HG03342 (cell line): Measurements from ENCODE around the gene ACSL5.

ENCODE experiments used
- ATAC-seq: cut with Tn5 transposase; IDR thresholded peaks from one replicate; pipeline ENCODE4 v1.9.1; 2021; ENCODE audit warnings: mild to moderate bottlenecking, moderate library complexity; ENCODE audit not compliant: unreplicated experiment

Gene ACSL5, protein sequence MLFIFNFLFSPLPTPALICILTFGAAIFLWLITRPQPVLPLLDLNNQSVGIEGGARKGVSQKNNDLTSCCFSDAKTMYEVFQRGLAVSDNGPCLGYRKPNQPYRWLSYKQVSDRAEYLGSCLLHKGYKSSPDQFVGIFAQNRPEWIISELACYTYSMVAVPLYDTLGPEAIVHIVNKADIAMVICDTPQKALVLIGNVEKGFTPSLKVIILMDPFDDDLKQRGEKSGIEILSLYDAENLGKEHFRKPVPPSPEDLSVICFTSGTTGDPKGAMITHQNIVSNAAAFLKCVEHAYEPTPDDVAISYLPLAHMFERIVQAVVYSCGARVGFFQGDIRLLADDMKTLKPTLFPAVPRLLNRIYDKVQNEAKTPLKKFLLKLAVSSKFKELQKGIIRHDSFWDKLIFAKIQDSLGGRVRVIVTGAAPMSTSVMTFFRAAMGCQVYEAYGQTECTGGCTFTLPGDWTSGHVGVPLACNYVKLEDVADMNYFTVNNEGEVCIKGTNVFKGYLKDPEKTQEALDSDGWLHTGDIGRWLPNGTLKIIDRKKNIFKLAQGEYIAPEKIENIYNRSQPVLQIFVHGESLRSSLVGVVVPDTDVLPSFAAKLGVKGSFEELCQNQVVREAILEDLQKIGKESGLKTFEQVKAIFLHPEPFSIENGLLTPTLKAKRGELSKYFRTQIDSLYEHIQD

DNA sequence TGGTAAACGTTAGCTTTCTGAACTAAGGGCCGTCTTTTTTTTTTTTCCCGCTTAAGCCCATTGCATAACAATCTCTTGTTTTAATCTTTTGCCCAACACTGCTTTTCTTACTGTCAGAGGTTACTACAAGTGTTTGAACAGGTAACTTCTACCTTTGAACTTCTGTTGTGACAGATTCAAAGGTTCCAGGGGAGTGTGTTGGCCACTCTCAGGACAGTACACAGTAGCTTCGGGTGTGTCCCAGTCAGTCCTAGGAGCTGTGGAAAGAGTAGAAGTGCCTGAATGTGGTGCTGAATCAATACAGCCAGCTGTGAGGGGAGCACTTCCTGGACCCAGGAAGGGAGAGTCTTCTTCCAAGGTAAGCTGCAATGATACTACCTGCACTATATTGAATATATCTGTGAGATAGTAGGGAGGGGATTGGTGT, at the start of gene ACSL5:
ACSL5 (plus strand) TSS at position 205 of the 427 bp plus-strand sequence. CDS start 20,831 bp downstream, outside the sequence.
- no peak for ATAC-seq

DNA sequence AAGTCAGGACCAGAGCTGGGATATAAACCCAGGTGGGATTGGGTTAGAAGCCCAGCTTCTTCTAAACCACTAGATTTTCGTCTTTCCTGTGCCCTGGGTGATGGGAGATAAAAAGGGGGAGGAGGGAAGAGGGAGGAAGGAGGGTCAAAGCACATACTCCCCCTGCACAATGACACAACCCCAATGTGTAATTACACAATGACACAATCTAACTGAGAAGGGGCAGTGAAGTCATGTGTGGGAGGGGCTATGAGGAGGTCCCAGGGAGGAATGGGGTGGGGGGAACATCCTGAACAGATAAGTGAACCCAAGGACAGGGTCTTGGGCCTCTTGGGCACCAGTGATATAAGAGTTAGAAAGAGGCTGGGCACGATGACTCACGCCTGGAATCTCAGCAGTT, 46.2 kb upstream of the ACSL5 start:
- no peak for ATAC-seq

DNA sequence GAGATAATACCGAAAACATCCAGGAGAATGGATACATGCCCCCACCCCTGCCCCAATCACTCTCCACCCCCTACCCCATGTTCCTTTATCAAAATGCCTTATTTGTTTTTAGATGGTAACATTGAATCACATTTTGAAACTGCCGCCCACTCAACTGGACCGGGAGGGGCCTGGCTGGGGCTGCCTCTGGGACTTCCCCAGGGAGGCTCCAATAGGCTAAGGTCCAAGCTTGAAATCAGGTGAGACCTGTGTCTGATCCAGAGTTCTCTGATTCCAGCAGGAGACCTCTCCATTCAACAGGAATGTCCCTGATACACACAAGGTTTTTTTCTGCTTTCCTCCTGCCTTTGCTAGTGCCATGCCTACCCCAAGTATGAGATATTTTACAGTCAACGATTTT, 43.8 kb upstream of the ACSL5 start:
- no peak for ATAC-seq

DNA sequence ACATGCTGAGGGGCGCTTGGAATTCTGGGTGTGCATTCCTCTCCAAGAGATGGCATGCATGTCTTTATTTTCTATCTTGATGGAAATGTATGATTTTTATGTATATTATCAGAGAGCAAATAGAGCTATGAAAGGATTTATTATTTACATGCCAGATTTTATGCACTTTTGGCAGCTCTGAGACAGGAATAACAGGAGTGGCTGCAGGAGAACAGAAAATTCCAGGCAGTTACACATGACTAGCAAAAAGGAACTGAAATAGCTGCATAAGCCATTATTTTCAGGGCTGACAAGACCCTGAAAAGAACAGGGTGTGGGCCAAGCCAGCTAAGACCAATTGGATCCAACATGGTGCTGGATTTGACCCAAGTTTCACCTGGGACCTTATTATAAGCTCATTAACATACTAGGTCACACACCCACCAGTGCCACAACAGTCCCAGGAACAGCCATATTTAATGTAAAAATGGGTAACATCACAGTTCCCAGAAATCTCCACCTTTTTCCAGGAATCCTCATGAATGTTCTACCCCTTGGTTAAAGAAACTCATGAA, 43.2 kb upstream of the ACSL5 start:
- no peak for ATAC-seq

DNA sequence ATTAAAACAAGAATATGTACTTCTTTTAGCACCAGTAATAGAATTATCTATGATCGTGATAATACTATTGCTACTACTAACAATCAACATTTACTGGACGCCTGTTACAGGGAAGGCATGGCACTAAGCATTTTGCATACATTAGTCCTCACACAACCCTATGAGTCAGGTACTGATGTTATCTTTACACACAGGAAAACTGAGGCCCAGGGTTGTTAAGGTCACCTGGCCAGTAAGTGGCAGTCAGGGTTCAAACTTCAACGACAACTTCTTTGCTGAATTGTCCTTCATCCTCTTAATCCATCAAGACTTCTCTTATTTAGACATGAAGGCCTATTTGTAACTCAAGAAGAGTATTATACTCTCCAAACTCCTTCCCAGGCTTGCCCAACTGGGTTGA, 41.9 kb upstream of the ACSL5 start:
- no peak for ATAC-seq

DNA sequence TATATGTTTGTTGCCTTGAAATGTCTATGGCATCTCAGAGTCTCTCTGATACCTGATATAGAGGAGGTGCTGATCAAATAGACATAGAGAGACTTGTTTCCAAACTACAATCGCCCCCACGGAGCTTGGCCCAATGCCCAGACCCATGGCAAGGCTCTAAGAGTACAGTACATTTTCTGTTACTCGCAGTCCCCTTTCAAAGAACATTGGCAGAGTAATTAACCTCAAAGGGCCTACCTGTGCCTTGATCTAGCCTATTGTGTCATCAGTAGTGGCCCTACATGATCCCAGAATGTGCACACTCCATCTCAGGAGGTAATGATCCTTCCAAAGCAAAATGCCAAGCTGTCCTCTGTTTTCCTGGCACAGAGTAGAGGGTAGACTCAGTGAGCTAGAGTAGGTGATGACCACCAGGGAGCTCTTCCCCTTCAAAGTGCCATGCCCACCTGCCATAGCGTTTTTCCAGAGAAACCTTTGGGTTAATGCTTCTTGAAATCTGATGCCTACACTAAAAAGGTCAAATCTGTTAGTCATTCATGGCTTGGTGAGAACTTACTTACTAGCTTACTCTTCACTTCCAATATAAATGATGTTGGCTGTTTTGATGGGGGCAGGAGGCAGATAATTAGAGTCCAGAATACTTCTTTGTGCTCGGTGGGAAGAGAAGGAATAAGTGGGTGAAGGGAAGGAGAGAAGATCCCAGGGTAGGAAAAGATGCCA, 41.2 kb upstream of the ACSL5 start:
- no peak for ATAC-seq

DNA sequence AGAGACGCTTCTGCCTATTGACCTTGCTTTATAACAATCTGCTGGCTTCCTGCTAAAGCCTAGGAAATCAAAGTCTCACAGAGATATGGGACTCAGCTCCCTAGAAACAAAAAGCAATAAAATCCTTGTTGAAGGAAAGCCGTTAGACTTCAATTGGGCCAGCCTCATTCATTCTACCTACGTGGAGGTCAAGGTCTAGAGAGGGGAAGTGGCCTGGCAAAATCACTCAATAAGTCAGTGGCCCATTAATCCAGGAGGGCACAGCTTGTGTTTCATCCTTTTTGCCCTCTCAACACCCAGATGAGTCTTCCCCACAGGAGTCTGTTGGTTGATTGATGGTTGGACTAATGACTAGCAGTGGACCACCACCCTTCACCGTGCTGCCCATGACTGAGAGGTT, 40.5 kb upstream of the ACSL5 start:
- no peak for ATAC-seq

DNA sequence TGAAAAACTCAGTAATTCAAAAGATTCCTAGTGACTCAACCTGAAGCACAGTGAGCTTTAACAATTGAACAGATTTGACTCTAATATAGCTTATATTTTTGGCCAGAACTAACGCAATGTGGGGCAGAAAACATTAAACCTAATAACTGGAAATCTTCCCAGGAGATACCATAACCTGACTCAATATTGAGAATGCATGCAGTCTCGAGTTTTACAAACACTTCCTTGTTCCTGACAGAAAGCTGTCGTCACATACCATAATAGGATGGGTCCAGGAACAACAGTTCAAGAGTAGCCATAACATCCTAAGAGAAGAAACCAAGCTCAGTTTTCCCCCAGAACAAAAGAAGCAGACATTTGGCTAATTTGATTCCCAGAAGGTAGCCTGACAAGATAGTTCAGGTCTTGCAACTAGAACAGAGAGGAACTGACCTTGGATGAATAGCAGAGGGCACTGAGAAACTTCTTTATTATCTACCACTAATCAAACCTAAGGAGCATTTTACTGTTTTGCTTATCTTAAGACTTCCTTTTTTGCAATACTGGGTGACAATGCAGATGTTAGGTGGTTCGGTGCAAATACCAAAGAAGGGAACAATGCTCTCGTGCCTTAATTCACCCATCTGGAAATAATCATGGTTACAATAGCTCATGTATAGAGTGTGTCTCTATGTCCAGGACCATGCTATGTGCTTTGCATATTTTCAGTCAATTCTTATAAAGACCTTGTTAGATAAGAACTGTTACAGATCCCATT, 38.6 kb upstream of the ACSL5 start:
- no peak for ATAC-seq

DNA sequence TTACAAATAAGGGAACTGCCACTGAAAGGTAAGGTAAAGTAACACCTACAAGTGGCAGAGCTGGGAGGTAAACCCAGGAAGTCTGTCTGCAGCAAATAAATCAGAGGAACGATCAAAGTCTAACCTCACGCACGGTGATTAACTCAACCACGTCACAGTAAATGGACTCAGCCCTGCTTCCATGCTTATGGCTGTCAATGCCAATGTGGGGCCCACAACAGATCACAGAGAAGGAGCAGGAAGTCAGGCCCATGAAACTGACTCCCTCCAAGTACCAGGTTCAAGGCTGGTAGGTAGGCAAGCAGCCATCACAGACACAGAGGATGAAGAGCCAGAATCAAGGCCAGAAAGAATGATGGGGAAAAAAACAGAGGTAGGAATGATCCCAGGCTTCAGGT, 38.0 kb upstream of the ACSL5 start:
- ATAC-seq = no peak

DNA sequence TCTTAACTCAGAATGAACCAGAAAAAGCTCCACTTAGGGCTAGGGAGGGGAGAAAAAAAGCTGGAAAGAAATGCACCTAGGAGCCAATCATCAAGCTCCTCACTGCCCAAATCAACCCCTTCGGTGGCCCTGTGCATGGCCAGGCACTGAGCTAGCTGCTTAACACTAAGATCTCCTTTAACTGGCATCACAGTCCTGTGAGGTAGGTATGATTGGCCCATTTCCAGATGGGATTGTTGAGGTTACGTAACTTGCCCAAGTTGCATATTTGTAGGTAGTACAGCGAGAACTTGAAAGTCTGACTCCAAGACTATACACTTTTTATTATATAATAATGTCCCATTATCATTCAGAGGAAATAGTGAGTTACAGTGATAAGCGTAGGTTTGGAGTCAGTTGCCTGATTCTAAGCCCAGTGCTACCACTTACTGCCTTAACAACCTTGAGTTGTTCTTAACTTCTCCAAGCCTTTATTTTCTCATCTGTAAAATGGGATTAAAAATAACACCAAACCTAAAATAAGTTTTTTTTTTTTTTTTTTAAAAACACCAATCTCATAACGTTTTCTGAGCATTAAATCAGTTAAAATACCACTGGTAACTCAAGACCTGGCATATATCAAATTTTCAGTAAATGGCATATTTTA, 37.2 kb upstream of the ACSL5 start:
- no peak for ATAC-seq

DNA sequence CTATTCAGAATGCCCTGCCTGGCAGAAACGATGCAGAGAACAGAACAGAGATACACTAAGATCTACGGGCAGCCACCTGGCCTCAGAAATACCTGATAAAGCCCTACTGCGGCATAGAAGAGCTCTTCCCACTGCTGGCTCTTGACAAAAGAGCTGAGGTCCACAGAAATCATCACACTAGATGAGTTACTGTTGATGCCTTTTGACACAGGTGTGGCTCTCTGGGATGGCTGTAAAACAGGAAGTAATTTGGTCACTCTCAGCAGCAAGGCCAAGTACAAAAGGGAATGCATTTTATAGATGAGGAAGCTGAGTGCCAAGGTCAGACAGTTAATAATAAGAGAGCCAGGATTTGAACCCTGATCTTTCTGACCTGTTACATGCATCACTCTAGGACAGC, 35.0 kb upstream of the ACSL5 start:
- ATAC-seq = no peak

DNA sequence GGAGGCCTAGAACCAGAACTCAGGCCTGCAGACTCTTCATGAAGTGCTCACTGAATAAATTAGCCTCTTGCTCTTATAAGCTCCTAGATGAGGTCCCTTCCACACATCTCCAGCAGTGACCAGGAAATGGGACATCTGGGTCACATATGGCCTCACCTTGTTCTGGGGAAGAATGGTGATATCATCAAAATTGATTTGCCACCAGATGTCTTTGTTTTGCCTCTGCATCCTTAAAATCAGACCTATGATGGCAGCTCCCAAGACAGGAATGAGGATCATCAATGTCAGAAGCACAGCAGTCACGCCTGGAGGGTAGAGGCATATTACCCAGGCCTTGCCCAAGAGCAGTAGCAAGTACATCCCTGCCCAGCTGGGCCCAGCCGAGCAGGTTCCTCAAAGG, 33.3 kb upstream of the ACSL5 start:
- ATAC-seq = no peak

DNA sequence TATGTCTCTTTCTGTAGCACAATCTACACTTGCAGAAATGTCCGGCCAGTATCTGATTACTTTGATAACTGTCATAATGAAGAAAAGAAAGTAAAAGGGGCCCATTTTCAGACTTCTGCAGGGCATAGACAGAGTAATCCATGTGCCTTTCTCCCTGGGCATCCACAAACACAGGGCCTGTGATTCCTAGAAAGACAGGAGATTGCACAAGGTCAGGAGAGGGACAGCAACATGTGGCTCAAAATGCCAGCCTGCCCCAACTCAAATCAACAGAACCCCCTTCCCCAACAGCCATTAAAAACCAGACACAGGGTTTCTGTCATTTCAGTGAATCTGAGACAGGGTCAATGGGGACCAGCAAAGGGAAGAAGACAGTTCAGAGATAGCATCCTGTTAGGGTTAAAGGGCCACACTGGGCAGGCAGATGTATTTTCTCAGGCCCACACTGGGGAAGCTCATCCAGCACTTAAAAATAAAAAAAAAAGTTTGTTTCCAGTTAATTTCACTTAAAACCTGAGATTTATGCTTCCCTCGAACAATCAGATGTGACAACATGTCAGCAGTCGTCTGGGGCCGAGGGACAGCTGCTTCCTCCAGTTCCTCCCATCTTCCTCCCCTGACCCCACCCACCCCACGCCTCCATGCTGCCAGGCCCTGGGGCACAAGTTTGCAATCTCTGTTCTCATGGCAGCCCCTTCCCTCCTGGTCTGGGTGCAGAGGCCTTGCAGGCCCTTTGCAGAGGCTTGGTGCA, 30.7 kb upstream of the ACSL5 start:
- ATAC-seq = no peak

DNA sequence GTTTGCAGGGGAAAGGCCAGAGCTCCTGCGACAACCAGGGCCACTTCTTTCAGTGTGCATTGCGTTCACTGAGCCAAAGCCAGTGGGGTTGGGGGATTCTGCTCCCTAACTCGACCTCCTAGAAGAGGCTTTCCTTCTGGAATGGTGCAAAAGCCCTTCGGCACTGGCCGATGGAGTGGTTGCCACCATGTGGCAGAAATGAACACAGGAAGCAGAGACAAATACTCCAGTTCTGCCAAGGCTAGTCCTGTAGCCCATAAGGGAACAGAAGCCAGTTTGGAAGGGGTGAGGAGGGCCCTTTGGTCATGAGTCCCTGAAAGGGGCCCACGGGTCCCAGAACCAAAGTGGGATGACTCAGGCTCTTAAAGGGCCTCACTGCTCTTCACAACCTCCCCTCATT, 29.7 kb upstream of the ACSL5 start:
- ATAC-seq = no peak

DNA sequence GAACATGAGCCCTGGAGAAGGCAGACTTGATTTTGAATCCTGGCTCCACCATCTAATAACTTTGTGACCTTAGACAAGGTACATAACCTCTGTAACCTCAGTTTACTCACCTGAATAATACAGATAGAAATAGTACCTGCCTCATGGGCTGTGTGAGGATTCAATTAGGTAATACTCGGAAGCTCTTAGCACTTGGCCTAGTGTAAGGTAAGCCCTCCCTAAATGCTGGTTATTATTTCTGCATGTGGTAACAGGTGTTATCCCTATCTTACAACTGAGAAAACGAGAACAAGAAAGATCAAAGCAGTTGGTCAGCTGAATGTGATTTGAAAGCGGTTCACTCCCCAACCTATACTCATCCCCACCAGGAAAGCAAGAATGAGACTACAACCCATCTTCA, 28.7 kb upstream of the ACSL5 start:
- no peak for ATAC-seq

DNA sequence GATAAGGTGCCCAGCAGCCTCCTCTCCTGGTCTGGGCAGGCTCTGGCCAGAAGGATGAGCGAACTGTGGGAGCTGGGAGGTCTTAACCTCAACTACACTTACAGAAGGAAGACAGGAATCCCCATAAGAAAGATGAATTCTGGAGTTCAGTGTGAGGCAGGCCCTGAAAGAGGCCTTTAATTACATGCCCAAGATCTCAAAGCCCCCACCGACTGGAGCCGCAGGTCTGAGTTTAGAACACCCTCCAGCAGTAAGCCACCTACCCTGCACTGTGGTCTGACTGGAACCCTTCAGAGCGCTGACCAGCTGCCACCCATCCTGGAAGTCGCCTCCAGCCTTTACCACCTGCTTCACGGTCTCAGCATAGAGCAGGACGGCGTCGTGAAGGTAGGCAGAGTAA, 28.2 kb upstream of the ACSL5 start:
- no peak for ATAC-seq

DNA sequence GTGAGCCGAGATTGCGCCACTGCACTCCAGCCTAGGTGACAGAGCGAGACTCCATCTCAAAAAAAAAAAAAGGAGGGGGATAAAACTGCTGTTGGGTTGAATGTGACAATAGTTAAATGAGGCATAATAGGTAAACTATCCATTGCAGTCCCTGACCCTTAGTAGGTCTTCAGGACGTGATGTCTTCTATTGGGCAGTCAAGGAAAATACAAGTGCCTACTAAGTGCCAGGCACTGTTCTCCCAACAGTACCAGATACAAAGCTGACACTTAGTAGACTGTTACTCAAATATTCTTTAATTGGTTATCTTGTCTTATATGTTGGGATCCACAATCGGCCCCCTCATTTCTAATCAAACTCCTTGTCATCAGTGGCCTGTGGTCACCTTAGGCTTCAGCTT, 27.1 kb upstream of the ACSL5 start:
- no peak for ATAC-seq

DNA sequence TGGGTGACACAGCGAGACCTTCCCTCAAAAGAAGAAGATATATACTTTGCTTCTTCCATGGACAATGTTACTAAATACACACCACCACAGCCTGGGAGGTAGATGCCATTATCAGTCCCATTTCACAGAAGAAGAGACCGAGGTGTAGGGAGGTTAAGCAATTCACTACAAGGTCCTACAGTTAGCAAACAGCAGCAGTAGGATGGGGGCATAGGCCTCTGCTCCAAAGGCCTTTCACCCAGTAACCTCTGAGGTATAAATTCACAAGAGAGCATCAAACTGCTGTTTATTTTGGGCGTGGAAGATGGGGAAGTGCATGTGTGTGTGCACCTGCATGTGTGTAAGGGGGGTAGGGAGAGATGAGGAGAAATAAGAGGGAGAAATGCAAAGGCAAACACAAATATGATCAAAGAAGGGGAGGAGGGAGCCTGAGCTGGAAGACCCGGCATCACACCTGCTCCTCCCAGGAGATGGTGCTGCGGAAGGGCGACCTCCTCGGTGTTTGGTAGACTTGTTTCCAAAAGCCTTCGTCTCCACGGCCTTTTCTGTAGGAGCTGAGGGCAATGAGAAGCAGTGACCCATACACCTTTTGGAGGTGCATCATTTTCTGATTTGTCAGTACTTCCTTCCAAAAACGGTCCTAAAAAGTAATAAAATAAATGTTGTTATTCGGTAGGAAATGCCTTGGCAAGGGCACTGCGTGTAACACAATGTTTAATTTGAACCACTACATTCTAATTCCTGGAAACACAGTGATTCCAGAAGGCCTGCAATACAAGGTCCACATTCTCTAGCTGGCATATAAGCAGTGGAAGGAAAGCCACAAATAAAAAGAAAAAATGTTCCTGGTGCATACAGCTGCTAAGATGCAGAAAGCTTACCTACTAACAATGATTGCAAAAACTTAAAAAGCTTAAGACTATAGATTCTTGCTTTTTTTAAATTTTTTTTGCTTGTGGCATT, 25.9 kb upstream of the ACSL5 start:
- ATAC-seq = no peak
